Pancreas (tissue), 10 donors: Measurements from ENCODE around the gene PTPN6. TPM values are rescaled to one million over a fixed set of nuclear protein-coding genes. Genes with fewer than 3 reads are reported as not detected.

Experiments used
- ATAC-seq, 4 donors: fragments of 200-7000 bp; cut with Tn5 transposase; one replicate each; pipeline versions ENCODE4 v1.8.0 to v1.9.1; 2020; ENCODE audit warnings: mild to moderate bottlenecking in 4 of 4, moderate library complexity in 4 of 4
- DNase-seq, 6 donors: peaks; one replicate each; pipeline ENCODE4 v3.0.0-alpha.2; 2020
- FAIRE-seq: peaks from 2 replicates; lab custom pipeline; 2012; peaks lifted over from hg19 to GRCh38; lab: Jason Lieb, UNC
- H3K27ac ChIP-seq, 4 donors: fragments of 200-600 bp; sonication (generic); 1 replicate in 3 of 4; 2 replicates in 1 of 4; pipeline versions ENCODE4 v1.5.0 to v1.8.0; 2020
- H3K27me3 ChIP-seq, 4 donors: fragments of 200-600 bp; one replicate each; pipeline ENCODE4 v1.8.0; 2021
- H3K36me3 ChIP-seq, 3 donors: fragments of 200-600 bp; sonication (generic) in 1 of 3; one replicate each; pipeline versions ENCODE4 v1.5.0 to v1.8.0; 2020 to 2021
- H3K4me1 ChIP-seq, 3 donors: fragments of 200-600 bp; one replicate each; pipeline ENCODE4 v1.8.0; 2021
- H3K4me3 ChIP-seq, 4 donors: fragments of 200-600 bp; sonication (generic) in 2 of 4; one replicate each; pipeline versions ENCODE4 v1.5.0 to v1.8.0; 2020 to 2021
- H3K9me3 ChIP-seq, 4 donors: fragments of 200-600 bp; one replicate each; pipeline ENCODE4 v1.8.0; 2021
- CTCF ChIP-seq, 4 donors: fragments of 200-600 bp; sonication (generic) in 3 of 4; IDR thresholded peaks; one replicate each; pipeline versions ENCODE4 v1.5.0 to v1.8.0; 2021; ENCODE audit warnings: antibody characterized with exemption in 4 of 4
- WGBS, 2 donors: extraction: QIAGEN DNeasy Blood & Tissue Kit; methylation state at CpG; one replicate each; pipeline ENCODE4 v1.1.7; 2013; 5-methylcytosine and 5-hydroxymethylcytosine counted together
- intact Hi-C, 3 donors: fragments of 100-400 bp; cut with DNase I; formaldehyde crosslinking; loops; one replicate each; pipeline versions ENCODE4 v1.11.1 to v1.14.2; 2022
- polyA plus RNA-seq, 2 donors: library from polyadenylated mRNA; stranded (reverse); fragments of 200-250 nt; gene quantifications; one replicate each; pipeline ENCODE4 v1.2.3, GENCODE V29; 2013
- total RNA-seq, 6 donors: library from RNA; stranded (reverse); fragmentation: NEBNext Ultra II Directional in 4 of 6; extraction: Animal tissue kit (Norgen Biotek cat#: 25700) in 4 of 6; gene quantifications; one replicate each; pipeline versions ENCODE4 v1.2.1 to v1.2.4, GENCODE V29; 2021 to 2023
- donor health status: healthy with polysubstance abuse.
- donor health status: DM: no; HTN: no; CAD: no; lungs with moderate emphysema.
- donor health status: DM: no; HTN: no; CAD: no.
- donor health status: control.
- donor health status: control.
- donor health status: Bipolar disorder and iron deficiency.
- donor health status: DM: yes; HTN: yes; CAD: no.
- donor health status: DM: no; HTN: no; CAD: no.
- donor health status: DM: no; HTN: no; CAD: no.
- donor health status: DM: yes; HTN: yes; CAD: no.

PTPN6 gene
- total and polyA plus RNA-seq, 8 donors, result 13.3 to 53.1 (median 20.3) TPM

- Histone ChIP-seq H3K27me3 (no peaks in the 10 kb centered on the region), H3K9me3 (no peaks in the 10 kb centered on the region), H3K27ac (no peak overlapping the region), H3K4me1 (peaks cover 0 to 4% (median 0%) of the 10 kb centered on the region in 3 donors), H3K4me3 (peak overlapping the region; percentile 14 to 60 (median 37)), H3K36me3 (no peaks in the 10 kb centered on the region)
- 26 to 37% methylated on average over 25 to 29 of the region's 29 CpGs for WGBS, 2 donors
- TF ChIP-seq CTCF (IDR thresholded peaks at IDR 0.05), result no peak
- no peak for FAIRE-seq
- intact Hi-C loops, result no loop called here
- DNase-seq, result peak in 2 of 6 donors; percentile 23 to 48
- peak in 1 of 4 donors; percentile 4 for ATAC-seq
These were observed 36.0 kb upstream of the PTPN6 start for GRCh38 chr12:6914947-6915788.

- intact Hi-C loops, result no loop called here
- DNase-seq (peak in 2 of 6 donors; percentile 23 to 39), FAIRE-seq (no peak), ATAC-seq (no peak)
- no peaks in the 10 kb centered on the region for H3K9me3 ChIP-seq
- H3K27me3 ChIP-seq, result no peaks in the 10 kb centered on the region
- peaks cover 0 to 4% (median 0%) of the 10 kb centered on the region in 3 donors for H3K4me1 ChIP-seq
- H3K4me3 ChIP-seq, result no peak overlapping the region
- TF ChIP-seq CTCF (IDR thresholded peaks at IDR 0.05), result no peak
- WGBS, 2 donors, result 68 to 77% methylated on average over 14 of the region's 14 CpGs
- no peak overlapping the region for H3K27ac ChIP-seq
- H3K36me3 ChIP-seq, result no peaks in the 10 kb centered on the region
These were observed 35.3 kb upstream of the PTPN6 start for GRCh38 chr12:6915789-6916285.

- TF ChIP-seq CTCF (IDR thresholded peaks at IDR 0.05), result no peak
- H3K36me3 ChIP-seq, result no peaks in the 10 kb centered on the region
- WGBS, 2 donors, result 84 to 85% methylated on average over 11 of the region's 11 CpGs
- ATAC-seq (no peak), DNase-seq (peak in 2 of 6 donors; percentile 37 to 41), FAIRE-seq (no peak)
- intact Hi-C loops, result no loop called here
- H3K9me3 ChIP-seq, result no peaks in the 10 kb centered on the region
- no peaks in the 10 kb centered on the region for H3K27me3 ChIP-seq
- no peak overlapping the region for H3K4me3 ChIP-seq
- H3K4me1 ChIP-seq, result peaks cover 0 to 4% (median 0%) of the 10 kb centered on the region in 3 donors
- H3K27ac ChIP-seq, result no peak overlapping the region
These were observed 34.5 kb upstream of the PTPN6 start for GRCh38 chr12:6916426-6917200.

GRCh38 chr12:6917491-6918231 is 33.5 kb upstream of the PTPN6 start:
- Histone ChIP-seq H3K4me3 (no peak overlapping the region), H3K27me3 (no peaks in the 10 kb centered on the region), H3K27ac (no peak overlapping the region), H3K9me3 (no peaks in the 10 kb centered on the region), H3K4me1 (peaks cover 0 to 4% (median 0%) of the 10 kb centered on the region in 3 donors), H3K36me3 (no peaks in the 10 kb centered on the region)
- DNase-seq (peak in 2 of 6 donors; percentile 9 to 39), FAIRE-seq (no peak), ATAC-seq (no peak)
- intact Hi-C loops, result no loop called here
- TF ChIP-seq CTCF (IDR thresholded peaks at IDR 0.05), result no peak
- 68 to 79% methylated on average over 14 of the region's 14 CpGs for WGBS, 2 donors
